Stimulated activated naive CD4-positive, alpha-beta T cell treated with Interleukin-2 at 50 U/mL for 16 hours (primary cell): ENCODE results near the gene APOL3.
A peak's percentile ranks its signal among the peaks of the same experiment; 100 is the strongest.
"Not testable (repeated sequence)": the region's sequence is repeated elsewhere in the genome, so short reads cannot be mapped to it uniquely, and the experiment has no call there.

Experiments
- DNase-seq: peaks from one replicate; lab custom pipeline; 2025; lab: John Stamatoyannopoulos, UW

APOL3 gene, protein sequence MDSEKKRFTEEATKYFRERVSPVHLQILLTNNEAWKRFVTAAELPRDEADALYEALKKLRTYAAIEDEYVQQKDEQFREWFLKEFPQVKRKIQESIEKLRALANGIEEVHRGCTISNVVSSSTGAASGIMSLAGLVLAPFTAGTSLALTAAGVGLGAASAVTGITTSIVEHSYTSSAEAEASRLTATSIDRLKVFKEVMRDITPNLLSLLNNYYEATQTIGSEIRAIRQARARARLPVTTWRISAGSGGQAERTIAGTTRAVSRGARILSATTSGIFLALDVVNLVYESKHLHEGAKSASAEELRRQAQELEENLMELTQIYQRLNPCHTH

DNA sequence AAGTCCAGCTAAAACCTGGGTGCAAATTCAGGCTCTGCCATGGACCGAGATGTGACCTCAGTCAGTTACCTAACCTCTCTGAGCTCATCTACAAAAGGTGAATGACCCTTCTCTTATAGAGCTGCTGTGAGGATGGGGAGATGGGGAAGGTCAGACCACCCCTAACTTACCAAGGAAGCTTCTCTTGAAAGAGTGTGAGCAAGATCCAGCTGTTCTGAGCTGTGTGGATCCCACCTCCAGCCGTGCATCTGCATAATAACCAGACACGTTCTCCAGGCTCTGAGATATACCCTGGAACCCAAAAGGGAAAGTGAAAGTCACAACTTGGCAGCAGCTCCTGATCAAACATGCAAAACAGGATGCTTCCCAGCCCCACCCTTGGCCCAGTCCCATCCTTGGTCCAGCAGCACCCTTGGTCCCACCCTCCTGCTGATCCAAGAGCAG lies at the start of gene APOL3:
APOL3 (minus strand) TSS at position 257 of the 444 bp plus-strand sequence. CDS start 11,700 bp downstream, outside the sequence.
- DNase-seq, result peak; percentile 19

DNA sequence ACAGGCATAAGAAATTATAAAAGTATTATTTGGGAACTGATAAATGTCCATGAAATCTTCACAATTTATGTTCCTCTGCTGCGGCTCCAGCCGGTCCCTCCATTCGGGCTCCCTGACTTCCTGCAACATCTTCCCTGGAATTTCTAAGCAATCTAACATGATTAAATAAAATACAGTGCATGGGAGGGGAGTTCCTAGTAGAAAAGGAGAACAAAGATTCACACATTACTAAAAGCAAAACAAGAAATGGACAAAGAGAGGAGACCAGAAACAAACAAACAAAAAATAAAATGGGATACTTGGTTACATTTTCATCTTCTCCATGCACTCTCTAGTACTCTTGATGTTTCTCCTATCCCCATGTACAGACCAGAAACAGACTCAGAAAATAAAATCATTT lies 49.7 kb upstream of the APOL3 start:
- no peak for DNase-seq

DNA sequence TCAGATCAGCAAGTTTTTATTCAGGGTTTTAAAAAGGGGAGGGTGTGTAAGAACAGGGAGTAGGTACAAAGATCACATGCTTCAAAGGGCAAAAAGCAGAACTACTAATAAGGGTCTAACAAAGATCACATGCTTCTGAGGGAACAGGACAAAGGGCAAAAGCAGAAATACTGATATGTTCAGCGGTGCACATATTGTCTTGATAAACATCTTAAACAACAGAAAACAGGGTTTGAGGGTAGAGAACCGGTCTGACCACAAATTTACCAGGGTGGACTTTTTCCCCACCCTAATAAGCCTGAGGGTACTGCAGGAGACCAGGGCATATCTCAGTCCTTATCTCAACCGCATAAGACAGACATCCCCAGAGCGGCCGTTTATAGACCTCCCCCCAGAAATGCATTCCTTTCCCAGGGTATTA lies 48.9 kb upstream of the APOL3 start:
- not testable (repeated sequence) for DNase-seq

DNA sequence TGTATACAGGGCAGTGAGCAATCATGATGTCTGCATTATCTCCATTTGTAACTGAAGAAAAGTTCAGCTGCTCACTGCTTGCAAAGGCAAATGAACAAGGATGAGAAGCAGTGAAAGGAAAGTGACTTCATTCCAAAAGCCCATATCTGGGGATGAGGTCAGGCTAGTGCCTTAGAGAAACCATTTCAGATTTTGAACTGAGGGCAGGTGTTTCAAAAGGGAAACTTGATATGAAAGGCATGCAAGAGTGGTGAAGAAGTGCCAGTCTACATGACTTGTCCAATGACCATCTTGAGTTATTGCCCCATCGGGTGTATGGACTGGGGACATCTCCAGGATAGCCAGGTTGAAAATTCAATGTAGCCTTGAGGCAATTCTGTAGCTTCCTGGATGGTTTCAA lies 48.4 kb upstream of the APOL3 start:
- DNase-seq, result no peak

DNA sequence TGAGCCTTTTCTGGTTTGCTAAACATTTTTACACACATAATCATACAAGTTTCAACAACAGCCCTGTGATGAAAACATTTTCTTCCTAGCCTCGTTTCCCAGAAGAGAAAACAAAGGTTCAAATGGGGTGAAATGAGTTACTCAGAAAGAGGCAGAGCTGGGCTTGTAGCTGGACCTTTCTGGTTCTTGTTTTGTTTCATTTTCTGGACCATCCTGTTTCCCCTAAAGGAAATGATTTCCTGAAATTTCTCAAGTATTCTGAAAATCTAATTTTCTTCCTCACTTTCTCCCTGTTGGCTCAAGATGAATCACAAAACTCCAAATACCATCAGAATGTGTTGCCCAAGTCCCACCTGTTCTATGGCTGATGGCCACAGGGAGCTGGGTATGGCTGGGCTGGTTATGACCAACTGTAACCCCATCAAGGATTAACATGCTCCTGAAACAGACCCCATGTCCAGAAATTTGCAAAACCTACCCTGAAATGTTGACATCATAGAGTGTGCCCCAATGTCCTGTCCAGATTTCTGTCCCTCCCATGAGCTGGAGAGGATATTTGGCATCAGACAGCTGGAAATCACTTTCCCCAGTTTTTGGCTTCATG lies 47.7 kb upstream of the APOL3 start:
- DNase-seq, result no peak

DNA sequence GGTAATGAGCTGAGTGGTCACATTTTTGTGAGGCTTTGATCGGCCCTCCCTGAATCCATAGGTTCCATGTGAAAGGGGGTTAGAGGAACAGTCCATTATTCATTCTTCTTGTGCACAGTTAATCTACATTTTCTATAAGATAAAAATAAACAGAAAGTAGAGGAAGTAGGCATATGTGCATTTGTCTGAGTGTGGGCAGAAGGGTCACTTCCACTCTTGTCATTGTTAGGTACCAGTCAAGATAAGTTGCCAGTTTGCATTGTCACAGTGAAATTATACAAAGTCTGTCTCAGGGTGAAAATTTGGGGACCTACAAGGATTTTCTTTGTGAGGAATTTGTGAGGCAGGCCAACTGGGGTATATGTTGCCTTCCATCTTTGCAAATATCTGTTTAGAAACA lies 45.7 kb upstream of the APOL3 start:
- DNase-seq, result no peak

DNA sequence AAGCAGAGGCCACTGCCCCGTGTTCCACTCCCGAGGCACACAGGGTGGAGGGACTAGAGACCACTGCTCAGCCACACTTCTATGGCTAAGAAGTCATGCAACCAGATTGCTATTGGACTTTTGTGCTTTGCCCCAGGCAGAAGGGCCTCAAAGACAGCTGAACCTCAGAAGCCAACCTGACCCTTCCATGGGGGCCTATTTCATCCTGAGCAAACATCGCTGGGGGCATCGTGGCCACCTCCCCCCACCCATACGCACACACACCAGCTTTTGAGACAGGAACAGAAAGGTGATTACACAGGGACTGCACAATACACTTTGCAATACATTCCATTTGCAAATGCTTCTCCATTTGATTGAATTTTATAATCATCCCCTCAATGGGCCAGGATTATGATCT lies 45.0 kb upstream of the APOL3 start:
- DNase-seq, result not testable (repeated sequence)

DNA sequence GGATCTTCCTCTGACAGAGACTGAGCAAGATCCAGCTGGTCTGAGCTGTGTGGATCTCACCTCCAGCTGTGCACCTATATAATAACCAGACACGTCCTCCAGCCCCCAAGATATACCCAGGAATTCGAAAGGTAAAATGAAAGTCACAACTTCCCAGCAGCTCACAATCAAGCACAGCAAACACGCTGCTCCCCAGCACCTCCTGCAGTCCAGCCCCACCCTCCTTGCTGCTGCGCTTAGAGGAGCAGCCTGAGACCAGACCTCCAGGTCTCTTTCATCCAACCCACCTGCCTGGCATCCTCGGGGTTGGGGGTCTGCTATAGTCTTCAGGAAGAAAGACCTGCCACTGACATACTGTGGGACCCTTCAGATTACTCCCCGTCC lies 44.1 kb upstream of the APOL3 start:
- no peak for DNase-seq

DNA sequence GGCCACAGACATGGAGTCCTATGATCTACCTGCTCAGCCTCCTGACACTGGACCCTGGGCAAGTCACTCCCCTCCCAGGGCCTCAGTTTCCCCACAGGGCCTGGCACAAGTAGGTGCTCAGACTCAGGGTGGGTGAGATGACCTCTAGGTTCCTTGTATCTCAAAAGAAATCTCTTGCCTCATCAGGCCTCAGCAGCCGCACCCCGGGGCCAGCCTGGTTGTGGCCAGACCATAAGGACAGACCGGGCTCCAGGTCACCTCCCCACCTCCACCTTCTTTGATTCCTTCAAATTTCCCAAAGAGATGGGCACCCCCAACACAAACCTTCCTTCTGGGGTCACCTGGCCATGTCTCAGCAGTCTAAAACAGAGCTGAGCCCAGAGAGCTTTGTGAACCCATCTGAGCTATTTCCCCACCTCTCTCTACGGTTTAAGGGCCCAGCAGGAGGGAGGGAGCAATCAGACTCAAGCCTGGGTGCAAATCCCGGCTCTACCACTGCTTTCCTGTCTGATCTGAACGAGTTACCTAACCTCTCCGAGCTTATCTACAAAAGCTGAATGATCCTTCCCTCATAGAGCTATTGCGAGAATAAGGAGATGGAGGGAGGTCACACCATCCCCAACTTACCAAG lies 43.6 kb upstream of the APOL3 start:
- DNase-seq, result no peak

DNA sequence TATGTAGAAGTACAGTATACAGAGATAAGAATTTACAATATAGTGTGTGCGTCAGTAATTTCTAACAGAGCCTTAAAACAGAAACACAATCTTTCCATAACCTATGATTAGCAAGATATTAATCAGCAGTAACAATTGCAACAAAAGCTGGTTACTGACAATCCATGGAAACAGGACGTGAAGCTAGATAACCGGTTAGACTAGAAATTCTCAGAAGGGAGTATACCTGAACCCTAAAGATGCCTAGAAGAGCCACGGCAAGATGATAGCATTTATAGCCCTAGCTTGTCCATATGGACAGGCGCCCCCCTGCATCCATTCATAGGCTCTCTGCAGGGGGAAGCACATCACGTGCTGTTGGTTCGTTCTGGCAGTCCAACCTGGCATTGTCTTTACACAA lies 42.9 kb upstream of the APOL3 start:
- not testable (repeated sequence) for DNase-seq

DNA sequence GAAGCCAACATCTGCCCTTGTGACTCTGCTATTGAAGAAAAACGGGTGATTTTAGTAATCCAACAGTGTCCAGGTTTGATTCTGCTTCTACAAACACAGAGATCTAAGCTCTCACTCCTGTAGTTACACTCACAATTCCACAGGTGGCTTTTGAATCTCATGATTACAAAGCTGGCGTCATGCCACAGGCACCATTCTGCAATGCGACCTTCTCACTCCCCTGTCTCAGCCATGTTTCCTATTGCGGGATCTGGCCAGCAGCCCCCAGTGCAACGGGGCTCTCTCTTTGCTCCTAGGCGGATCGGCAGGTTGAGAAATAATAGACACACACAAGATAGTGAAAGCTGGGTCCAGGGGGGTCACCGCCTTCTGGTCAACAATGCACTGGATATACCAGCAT lies 42.4 kb upstream of the APOL3 start:
- not testable (repeated sequence) for DNase-seq

DNA sequence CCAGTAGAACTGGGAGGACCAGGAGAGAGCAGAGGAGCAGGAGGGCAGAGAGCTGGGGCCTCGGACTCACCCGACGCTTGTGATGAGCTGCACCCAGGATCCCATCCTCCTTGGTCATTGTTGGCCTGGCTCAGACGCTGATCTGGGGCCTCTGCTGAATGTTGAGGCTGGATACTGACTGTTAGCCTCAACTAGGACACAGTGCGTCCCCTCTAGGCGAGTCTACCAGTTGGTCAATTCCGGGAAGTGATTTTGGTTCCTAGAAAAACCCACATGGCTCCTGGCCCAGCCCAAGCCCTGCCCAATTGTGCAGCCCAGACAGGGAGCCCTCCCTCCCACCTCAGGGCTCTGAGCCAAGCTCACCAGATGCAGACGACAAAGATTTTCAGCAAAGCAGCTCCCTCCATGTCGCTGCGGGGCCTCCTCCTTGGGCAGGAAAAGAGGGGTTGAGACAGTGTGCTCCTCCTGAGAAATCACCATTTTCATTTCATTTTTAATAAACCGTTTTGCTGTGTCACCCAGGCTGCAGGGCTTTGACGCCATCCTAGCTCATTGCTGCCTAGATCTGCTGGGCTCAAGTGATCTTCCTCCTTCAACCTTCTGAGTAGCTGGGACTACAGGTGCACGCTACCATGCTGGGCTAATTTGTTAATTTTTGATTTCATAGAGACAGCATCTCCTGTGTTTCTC lies 41.2 kb upstream of the APOL3 start, which contains the start of gene APOL4:
APOL4 (minus strand) TSS at position 180 of the 690 bp plus-strand sequence; CDS start at position 105, 75 bp downstream.
- no peak for DNase-seq

DNA sequence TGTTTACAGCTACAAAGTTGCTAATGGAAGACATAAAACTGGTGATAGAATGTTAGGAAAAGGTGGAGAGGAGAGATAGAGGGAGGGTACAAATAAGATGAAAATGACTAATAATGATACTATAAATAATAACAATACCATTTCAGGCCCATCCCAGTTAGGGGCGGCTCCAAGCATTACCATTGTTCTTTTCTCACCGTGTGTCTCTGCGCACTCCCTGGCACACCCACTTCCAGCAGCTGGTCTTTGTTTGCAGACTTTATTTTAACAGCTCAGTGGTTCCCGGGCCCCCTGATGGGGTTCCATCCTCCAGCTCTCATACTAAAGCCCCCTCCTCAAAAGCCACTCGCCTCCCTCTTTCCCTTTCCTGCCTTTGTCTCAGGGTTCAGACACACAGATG lies 40.5 kb upstream of the APOL3 start:
- DNase-seq, result not testable (repeated sequence)

DNA sequence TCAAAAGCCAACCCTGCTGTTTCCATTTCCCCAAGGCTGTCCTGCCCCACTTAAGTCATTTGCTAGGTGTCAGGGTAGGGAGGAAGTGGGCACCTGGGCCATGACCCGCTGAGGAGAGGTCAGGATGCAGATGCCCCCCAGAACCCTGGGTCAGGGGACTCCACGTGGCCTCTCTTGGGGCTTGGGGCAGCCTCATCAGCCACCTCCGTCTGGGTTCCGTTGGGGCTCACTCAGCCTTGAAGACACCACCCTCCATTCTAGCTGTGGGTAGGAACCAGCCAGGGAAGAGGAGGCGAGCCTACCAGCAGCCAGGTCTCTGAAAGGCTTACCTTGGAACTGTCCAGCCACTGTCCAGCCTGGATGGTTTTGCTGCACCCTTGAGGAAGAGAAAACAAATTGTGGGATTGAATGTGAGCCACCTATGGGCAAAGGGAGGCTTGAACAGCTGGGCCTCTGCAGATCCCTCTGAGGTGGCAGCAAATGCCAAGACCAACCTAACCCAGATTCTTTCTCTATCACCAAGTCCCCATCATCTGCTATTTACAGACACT lies 38.5 kb upstream of the APOL3 start:
- DNase-seq, result no peak

DNA sequence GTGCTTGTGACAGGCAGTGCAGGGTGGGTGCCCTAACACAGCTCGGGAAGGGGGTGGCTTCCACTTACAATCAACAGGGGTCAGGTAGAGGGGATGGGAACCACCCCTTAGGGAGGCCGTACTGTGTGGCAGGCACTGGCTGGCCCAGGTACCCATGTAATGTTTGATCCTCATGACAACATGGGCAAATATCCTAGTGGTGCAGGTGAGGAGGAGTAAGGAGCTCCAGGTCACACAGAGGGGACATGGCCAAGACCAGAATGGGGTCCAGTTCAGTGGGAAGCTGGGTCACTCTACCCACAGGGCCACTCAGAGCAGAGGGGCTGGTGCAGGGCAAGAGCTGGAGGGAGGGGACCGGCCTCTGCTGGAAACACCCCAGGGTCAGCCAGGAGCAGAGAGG lies 38.0 kb upstream of the APOL3 start:
- DNase-seq, result no peak

DNA sequence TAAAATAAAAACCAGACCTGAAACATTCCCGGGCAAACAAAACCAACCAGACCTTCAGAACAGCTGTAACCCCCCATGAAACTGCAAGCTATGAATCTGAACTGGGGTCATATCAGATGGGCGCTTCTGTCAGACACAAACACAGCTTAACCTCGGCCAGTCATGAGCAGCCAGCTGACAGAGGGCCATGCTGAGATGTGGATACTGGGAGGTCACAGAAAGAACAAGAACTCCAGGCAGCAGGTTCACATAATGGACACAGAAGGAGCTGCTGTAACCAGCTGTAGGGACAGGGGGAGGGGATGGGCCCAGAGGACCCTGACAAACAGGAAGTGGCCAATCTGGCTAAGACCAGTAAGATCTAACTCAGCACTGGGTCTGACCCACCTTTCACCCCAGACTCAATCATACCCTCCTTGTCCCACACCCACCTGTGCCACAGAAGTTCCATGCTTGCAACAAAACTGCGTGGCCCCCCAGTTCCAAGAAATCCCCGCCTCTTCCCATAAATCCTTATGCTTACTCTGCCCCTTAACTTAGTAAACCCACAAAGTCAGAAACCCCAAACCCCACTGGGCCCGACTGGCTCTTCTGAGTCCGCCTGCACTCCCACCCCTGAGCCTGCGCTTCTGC lies 37.1 kb upstream of the APOL3 start:
- DNase-seq, result no peak

DNA sequence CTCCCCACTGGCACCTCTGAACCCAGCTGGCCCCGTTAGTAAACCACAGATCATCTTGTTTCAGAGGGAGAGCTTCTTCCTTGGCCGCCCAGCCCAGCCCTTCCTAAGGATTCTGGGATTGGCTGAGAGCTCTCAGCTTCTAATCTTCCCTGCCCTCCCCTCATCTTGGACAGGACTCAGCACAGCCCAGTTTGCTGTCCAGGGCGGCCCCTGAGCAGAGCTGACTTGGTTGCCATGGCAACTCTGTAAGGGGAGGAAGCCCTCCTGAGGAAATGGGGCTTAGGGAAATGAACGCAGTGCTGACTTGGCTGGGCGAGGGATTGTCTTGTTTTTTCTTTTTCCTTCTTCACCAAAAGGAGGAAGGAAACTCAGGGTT lies 36.5 kb upstream of the APOL3 start:
- no peak for DNase-seq

DNA sequence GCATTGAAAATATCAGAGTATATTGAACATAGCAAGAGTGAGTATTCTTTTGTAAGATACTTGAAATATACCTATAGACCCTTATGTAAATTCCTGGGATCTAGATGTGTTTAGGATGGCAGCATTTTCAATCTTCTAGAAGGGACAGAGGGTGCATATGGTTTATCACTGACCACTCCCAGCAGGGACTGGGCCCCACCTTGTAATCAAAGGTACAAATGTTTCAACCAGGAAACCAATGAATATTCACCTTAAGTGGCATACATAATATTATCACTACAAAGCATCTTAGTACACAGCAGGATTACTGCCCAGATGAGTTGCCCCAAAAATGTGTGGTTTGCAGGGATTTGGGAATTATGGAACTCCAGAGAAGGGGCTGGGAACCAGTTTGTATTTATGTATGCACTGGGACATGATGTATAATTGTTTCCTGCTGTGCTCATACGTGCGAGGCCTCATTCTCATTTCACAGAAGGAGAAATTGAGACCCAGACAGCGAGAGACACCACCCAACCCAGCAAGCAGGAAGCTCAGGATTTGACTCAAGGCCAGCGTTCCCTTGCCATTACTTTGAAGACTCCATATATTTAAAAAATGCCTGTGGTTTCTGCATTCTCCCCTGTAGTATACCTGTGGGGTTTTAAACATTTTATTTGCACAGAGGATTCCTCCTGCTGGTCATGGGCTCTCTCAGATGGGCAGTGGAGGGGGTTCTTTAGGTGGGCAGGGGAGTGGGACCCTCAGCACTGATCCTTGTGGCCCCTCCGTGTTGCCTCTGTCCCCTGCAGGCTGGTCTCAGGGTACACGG lies 35.9 kb upstream of the APOL3 start:
- no peak for DNase-seq

DNA sequence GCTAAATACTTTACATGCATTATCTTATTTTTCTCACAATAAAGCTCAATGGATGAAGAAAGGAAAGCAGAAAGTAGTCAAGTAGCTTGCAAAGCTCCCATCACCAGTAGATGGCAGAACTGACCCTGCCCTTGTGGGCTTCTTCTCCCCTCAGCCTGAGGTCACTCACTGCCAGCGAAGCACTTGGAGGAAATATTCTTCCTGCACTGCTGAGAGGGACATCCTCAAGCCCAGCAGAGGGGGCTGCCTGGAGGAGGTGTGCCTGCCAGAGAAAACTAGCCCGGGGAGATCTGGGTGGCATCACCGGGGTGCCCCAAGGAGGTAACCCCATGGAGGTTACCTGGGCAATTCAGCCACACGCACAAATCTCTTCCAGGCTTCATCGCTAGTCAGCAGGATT lies 34.4 kb upstream of the APOL3 start:
- DNase-seq, result peak; percentile 10

DNA sequence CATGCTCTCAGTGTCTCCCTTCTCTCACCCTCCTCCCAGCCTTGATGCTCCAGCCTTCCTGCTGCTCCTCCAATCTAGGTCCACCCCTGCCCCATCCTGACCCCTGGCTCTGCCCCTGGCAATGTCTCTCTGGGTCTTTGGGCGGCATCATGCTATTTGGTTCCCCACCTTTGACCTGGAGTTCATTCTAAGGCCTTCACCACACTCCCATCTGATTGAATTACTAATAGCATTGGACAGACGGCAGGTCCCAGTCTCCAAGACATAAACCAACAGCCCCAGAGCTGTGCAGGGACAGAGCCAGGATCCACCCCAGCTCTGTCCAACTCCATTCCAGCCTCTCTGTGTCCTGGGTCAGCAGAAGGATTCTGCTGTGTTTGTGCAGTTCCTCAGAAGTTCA lies 33.8 kb upstream of the APOL3 start:
- DNase-seq, result no peak

DNA sequence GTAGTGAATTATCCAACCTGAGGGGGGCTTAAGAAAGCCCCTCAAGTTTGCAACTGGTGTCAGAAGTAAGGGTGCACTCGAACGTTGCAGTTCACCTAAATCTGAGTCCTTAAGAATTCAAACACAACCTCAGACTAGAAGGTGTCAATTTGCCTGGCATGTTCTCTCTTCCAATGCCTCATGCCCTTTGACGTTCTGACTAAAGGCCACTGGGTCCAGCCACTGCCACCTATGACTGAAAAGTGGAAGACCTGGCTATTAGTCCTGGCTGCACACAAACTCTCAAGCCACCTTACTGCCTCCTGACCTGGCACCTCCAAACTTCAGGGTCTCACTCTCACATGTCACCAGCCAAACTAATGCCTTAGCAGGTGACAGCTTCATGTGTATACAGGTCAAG lies 33.0 kb upstream of the APOL3 start:
- no peak for DNase-seq
